ENCODE results near the gene SLC38A8.

The SLC38A8 gene

GRCh38 chr16:84031556-84031955 is 11.0 kb downstream of the SLC38A8 start:
- no peak for DNase-seq (ENCODE audit: low read depth, low spot score)

GRCh38 chr16:84029297-84030047 is 13.1 kb downstream of the SLC38A8 start:
- DNase-seq (ENCODE audit: low read depth, low spot score) = no peak

GRCh38 chr16:84027625-84028024 is 15.0 kb downstream of the SLC38A8 start:
- no peak for DNase-seq (ENCODE audit: low read depth, low spot score)

- peak; percentile 42 for DNase-seq (ENCODE audit: low read depth, low spot score)
These were observed 16.0 kb downstream of the SLC38A8 start for GRCh38 chr16:84026606-84027005.

GRCh38 chr16:84024854-84025253 is 17.7 kb downstream of the SLC38A8 start:
- no peak for DNase-seq (ENCODE audit: low read depth, low spot score)

GRCh38 chr16:84022644-84023043 is 20.0 kb downstream of the SLC38A8 start:
- no peak for DNase-seq (ENCODE audit: low read depth, low spot score)

GRCh38 chr16:84021488-84021887 is 21.1 kb downstream of the SLC38A8 start:
- DNase-seq (ENCODE audit: low read depth, low spot score) = no peak

GRCh38 chr16:84020353-84020752 is 22.2 kb downstream of the SLC38A8 start:
- no peak for DNase-seq (ENCODE audit: low read depth, low spot score)

GRCh38 chr16:84018710-84019109 is 23.9 kb downstream of the SLC38A8 start:
- no peak for DNase-seq (ENCODE audit: low read depth, low spot score)

GRCh38 chr16:84016477-84016876 is 26.1 kb downstream of the SLC38A8 start:
- no peak for DNase-seq (ENCODE audit: low read depth, low spot score)

- no peak for DNase-seq (ENCODE audit: low read depth, low spot score)
These were observed 27.2 kb downstream of the SLC38A8 start for GRCh38 chr16:84015399-84015798.

GRCh38 chr16:84014570-84015327 is 27.8 kb downstream of the SLC38A8 start:
- no peak for DNase-seq (ENCODE audit: low read depth, low spot score)

GRCh38 chr16:84013787-84014569 is 28.6 kb downstream of the SLC38A8 start:
- peak; percentile 100 for DNase-seq (ENCODE audit: low read depth, low spot score)

GRCh38 chr16:84009282-84009681 is 33.3 kb downstream of the SLC38A8 start:
- no peak for DNase-seq (ENCODE audit: low read depth, low spot score)

- no peak for DNase-seq (ENCODE audit: low read depth, low spot score)
These were observed 34.6 kb downstream of the SLC38A8 start for GRCh38 chr16:84007965-84008364.

GRCh38 chr16:84007520-84007919 is 35.1 kb downstream of the SLC38A8 start:
- DNase-seq (ENCODE audit: low read depth, low spot score) = no peak

- no peak for DNase-seq (ENCODE audit: low read depth, low spot score)
These were observed 37.2 kb downstream of the SLC38A8 start for GRCh38 chr16:84005391-84005790.

GRCh38 chr16:84004442-84004841 is 38.2 kb downstream of the SLC38A8 start:
- no peak for DNase-seq (ENCODE audit: low read depth, low spot score)

GRCh38 chr16:84003038-84003437 is 39.6 kb downstream of the SLC38A8 start:
- no peak for DNase-seq (ENCODE audit: low read depth, low spot score)

GRCh38 chr16:84001726-84002125 is 40.9 kb downstream of the SLC38A8 start:
- DNase-seq (ENCODE audit: low read depth, low spot score) = no peak

- no peak for DNase-seq (ENCODE audit: low read depth, low spot score)
These were observed 41.5 kb downstream of the SLC38A8 start for GRCh38 chr16:84000989-84001642.

- DNase-seq (ENCODE audit: low read depth, low spot score) = no peak
These were observed 44.5 kb downstream of the SLC38A8 start for GRCh38 chr16:83998091-83998490.

Measured in ELF-1 (cell line).